Measurements from ENCODE around the gene THAP9.

- TF ChIP-seq, protein P1, sequence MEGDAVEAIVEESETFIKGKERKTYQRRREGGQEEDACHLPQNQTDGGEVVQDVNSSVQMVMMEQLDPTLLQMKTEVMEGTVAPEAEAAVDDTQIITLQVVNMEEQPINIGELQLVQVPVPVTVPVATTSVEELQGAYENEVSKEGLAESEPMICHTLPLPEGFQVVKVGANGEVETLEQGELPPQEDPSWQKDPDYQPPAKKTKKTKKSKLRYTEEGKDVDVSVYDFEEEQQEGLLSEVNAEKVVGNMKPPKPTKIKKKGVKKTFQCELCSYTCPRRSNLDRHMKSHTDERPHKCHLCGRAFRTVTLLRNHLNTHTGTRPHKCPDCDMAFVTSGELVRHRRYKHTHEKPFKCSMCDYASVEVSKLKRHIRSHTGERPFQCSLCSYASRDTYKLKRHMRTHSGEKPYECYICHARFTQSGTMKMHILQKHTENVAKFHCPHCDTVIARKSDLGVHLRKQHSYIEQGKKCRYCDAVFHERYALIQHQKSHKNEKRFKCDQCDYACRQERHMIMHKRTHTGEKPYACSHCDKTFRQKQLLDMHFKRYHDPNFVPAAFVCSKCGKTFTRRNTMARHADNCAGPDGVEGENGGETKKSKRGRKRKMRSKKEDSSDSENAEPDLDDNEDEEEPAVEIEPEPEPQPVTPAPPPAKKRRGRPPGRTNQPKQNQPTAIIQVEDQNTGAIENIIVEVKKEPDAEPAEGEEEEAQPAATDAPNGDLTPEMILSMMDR (IDR thresholded peaks at IDR 0.05) = no peak
- no peak for TF ChIP-seq POLR2A (IDR thresholded peaks at IDR 0.05)
Observed at GRCh38 chr4:82969414-82969813, 68.9 kb downstream of the THAP9 start.
